Fibroblast of mammary gland (primary cell): ENCODE results near the gene RAB2B.
"Not testable (repeated sequence)": the region's sequence is repeated elsewhere in the genome, so short reads cannot be mapped to it uniquely, and the experiment has no call there.

Experiments
- DNase-seq: peaks from one replicate; pipeline ENCODE4 v3.0.0-alpha.2; 2010; ENCODE audit warnings: low read depth
- H3K4me3 ChIP-seq: 2 replicates; pipeline ENCODE4 v1.5.1; 2011; ENCODE audit warnings: low read depth, mild to moderate bottlenecking, low read length, moderate library complexity; ENCODE audit not compliant: control insufficient read depth
- CTCF ChIP-seq: conservative IDR thresholded peaks from 2 replicates; pipeline ENCODE4 v1.5.1; 2011; ENCODE audit warnings: low read depth, low read length, inconsistent platforms; ENCODE audit not compliant: control insufficient read depth, insufficient read depth

The RAB2B gene

GRCh38 chr14:21454843-21455544 is 21.8 kb downstream of the RAB2B start:
- peak overlapping the region; percentile 95 for H3K4me3 ChIP-seq
- no peak for TF ChIP-seq CTCF
- DNase-seq: peak; percentile 28

- H3K4me3 ChIP-seq: no peak overlapping the region
- DNase-seq: no peak
- TF ChIP-seq CTCF: no peak
Observed at GRCh38 chr14:21449899-21450216, 26.9 kb downstream of the RAB2B start.

GRCh38 chr14:21442657-21443056 is 34.1 kb downstream of the RAB2B start:
- DNase-seq, H3K4me3 ChIP-seq: not testable (repeated sequence)

- H3K4me3 ChIP-seq: no peak overlapping the region
- no peak for DNase-seq
- TF ChIP-seq CTCF: no peak
Observed at GRCh38 chr14:21440859-21441258, 35.9 kb downstream of the RAB2B start.

GRCh38 chr14:21437063-21437901 is 39.5 kb downstream of the RAB2B start:
- peak; percentile 99 for DNase-seq
- no peak for TF ChIP-seq CTCF
- peak overlapping the region; percentile 91 for H3K4me3 ChIP-seq

- TF ChIP-seq CTCF: no peak
- H3K4me3 ChIP-seq: peak overlapping the region; percentile 91
- no peak for DNase-seq
Observed at GRCh38 chr14:21436567-21437062, 40.1 kb downstream of the RAB2B start.

GRCh38 chr14:21431126-21431525 is 45.6 kb downstream of the RAB2B start:
- no peak for TF ChIP-seq CTCF
- no peak for DNase-seq
- H3K4me3 ChIP-seq: no peak overlapping the region
